Glutamatergic neuron (in vitro differentiated cells): ENCODE results near the gene ESPNL. TPM values are rescaled to one million over a fixed set of nuclear protein-coding genes. Genes with fewer than 3 reads are reported as not detected.

ENCODE experiments used
- DNase-seq: peaks from one replicate; pipeline ENCODE4 v3.0.0; 2022
- H3K27ac Mint-ChIP-seq: one replicate; pipeline ENCODE4 v1.8.0; 2020; ENCODE audit warnings: mild to moderate bottlenecking, mixed read lengths, inconsistent platforms; ENCODE audit not compliant: unreplicated experiment
- H3K27me3 Mint-ChIP-seq: one replicate; pipeline ENCODE4 v1.8.0; 2020; ENCODE audit warnings: mild to moderate bottlenecking, moderate library complexity, mixed read lengths, inconsistent platforms; ENCODE audit not compliant: unreplicated experiment
- H3K36me3 Mint-ChIP-seq: one replicate; pipeline ENCODE4 v1.8.0; 2020; ENCODE audit warnings: mild to moderate bottlenecking, mixed read lengths, inconsistent platforms; ENCODE audit not compliant: unreplicated experiment
- H3K4me1 Mint-ChIP-seq: one replicate; pipeline ENCODE4 v1.8.0; 2020; ENCODE audit warnings: mild to moderate bottlenecking, low read depth, mixed read lengths, inconsistent platforms; ENCODE audit not compliant: unreplicated experiment
- H3K4me3 Mint-ChIP-seq: one replicate; pipeline ENCODE4 v1.8.0; 2020; ENCODE audit warnings: mild to moderate bottlenecking, mixed read lengths, inconsistent platforms; ENCODE audit not compliant: unreplicated experiment
- H3K9me3 Mint-ChIP-seq: one replicate; pipeline ENCODE4 v1.8.0; 2020; ENCODE audit warnings: mild to moderate bottlenecking, moderate library complexity, mixed read lengths, inconsistent platforms; ENCODE audit not compliant: unreplicated experiment
- total RNA-seq: library from RNA; stranded (reverse); fragmentation: NEBNext Ultra II Directional; extraction: Animal tissue kit (Norgen Biotek cat#: 25700); gene quantifications from one replicate; pipeline ENCODE4 v1.2.1, GENCODE V29; 2021; ENCODE audit not compliant: unreplicated experiment
- TF ChIP-seq, protein P1 (sequence below): fragments of 200-600 bp; sonication (generic); IDR thresholded peaks from one replicate; pipeline ENCODE4 v1.5.0; 2021; ENCODE audit not compliant: partially characterized antibody, unreplicated experiment

Gene ESPNL
- total RNA-seq, 1 donor from 2014 or later = 0.81 TPM

GRCh38 chr2:238149841-238150572 lies 49.9 kb downstream of the ESPNL start:
- Mint-ChIP-seq H3K27me3 (no peaks in the 10 kb centered on the region), H3K36me3 (no peaks in the 10 kb centered on the region), H3K27ac (no peak overlapping the region), H3K4me1 (no peaks in the 10 kb centered on the region), H3K9me3 (peaks cover 3% of the 10 kb centered on the region), H3K4me3 (no peak overlapping the region)
- DNase-seq = no peak
- TF ChIP-seq, protein P1, sequence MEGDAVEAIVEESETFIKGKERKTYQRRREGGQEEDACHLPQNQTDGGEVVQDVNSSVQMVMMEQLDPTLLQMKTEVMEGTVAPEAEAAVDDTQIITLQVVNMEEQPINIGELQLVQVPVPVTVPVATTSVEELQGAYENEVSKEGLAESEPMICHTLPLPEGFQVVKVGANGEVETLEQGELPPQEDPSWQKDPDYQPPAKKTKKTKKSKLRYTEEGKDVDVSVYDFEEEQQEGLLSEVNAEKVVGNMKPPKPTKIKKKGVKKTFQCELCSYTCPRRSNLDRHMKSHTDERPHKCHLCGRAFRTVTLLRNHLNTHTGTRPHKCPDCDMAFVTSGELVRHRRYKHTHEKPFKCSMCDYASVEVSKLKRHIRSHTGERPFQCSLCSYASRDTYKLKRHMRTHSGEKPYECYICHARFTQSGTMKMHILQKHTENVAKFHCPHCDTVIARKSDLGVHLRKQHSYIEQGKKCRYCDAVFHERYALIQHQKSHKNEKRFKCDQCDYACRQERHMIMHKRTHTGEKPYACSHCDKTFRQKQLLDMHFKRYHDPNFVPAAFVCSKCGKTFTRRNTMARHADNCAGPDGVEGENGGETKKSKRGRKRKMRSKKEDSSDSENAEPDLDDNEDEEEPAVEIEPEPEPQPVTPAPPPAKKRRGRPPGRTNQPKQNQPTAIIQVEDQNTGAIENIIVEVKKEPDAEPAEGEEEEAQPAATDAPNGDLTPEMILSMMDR = no peak

GRCh38 chr2:238150686-238151085 lies 50.5 kb downstream of the ESPNL start:
- Mint-ChIP-seq H3K36me3 (no peaks in the 10 kb centered on the region), H3K27me3 (no peaks in the 10 kb centered on the region), H3K4me1 (no peaks in the 10 kb centered on the region), H3K4me3 (no peak overlapping the region), H3K27ac (no peak overlapping the region), H3K9me3 (peaks cover 3% of the 10 kb centered on the region)
- TF ChIP-seq, protein P1 = no peak
- DNase-seq = no peak

DNA sequence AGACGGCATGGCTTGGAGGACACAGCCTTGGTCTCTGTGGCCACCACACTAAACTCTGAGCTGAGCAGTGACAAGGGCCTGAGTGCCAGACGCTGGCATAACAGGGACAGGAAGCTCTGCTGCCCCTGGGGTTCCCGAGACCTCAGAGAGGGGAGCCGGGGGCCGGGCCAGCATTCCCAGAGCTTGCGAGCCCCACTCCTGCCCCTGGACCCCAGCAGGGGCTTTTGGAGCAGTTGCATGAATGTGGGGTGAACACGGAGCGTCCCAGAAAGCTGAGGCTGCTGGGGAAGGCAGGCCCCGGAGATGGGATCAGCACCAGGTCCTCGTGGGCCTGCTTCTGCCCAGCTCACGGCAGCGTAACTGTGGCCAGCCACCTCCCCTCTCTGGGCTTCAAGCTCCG lies 51.1 kb downstream of the ESPNL start:
- Mint-ChIP-seq H3K36me3 (no peaks in the 10 kb centered on the region), H3K9me3 (peaks cover 3% of the 10 kb centered on the region), H3K27me3 (no peaks in the 10 kb centered on the region), H3K4me3 (no peak overlapping the region), H3K4me1 (no peaks in the 10 kb centered on the region), H3K27ac (no peak overlapping the region)
- no peak for DNase-seq
- TF ChIP-seq, protein P1 = no peak

GRCh38 chr2:238151628-238152235 lies 51.6 kb downstream of the ESPNL start:
- Mint-ChIP-seq H3K9me3 (peaks cover 3% of the 10 kb centered on the region), H3K27me3 (no peaks in the 10 kb centered on the region), H3K27ac (no peak overlapping the region), H3K36me3 (no peaks in the 10 kb centered on the region), H3K4me1 (no peaks in the 10 kb centered on the region), H3K4me3 (no peak overlapping the region)
- TF ChIP-seq, protein P1 = no peak
- no peak for DNase-seq
